Astrocyte (in vitro differentiated cells and primary cell): ENCODE data around the gene CDC42BPA. TPM values are rescaled to one million over a fixed set of nuclear protein-coding genes. Genes with fewer than 3 reads are reported as not detected.

Experiments
- DNase-seq: peaks from one replicate; pipeline ENCODE4 v3.0.0-alpha.2; 2010; ENCODE audit warnings: low read depth
- FAIRE-seq: peaks from 2 replicates; lab custom pipeline; 2011; peaks lifted over from hg19 to GRCh38; lab: Jason Lieb, UNC
- H2AFZ ChIP-seq: 2 replicates; pipeline ENCODE4 v1.6.0; 2012; ENCODE audit warnings: low read depth, low read length, inconsistent platforms
- H3K27ac ChIP-seq: 2 replicates; pipeline ENCODE4 v1.5.1; 2011; ENCODE audit warnings: low read depth, low read length, inconsistent platforms
- H3K27me3 ChIP-seq: 2 replicates; pipeline ENCODE4 v1.6.0; 2011; ENCODE audit warnings: low read length, inconsistent platforms; ENCODE audit not compliant: insufficient read depth
- H3K36me3 ChIP-seq: 2 replicates; pipeline ENCODE4 v1.5.1; 2011; ENCODE audit warnings: low read length, inconsistent platforms; ENCODE audit not compliant: insufficient read depth
- H3K4me1 ChIP-seq: 2 replicates; pipeline ENCODE4 v1.5.1; 2011; ENCODE audit warnings: low read length, inconsistent platforms; ENCODE audit not compliant: insufficient read depth
- H3K4me2 ChIP-seq: 2 replicates; pipeline ENCODE4 v1.6.0; 2012; ENCODE audit warnings: low read length, inconsistent platforms
- H3K4me3 ChIP-seq: 2 replicates; pipeline ENCODE4 v1.5.1; 2011; ENCODE audit warnings: low read depth, mild to moderate bottlenecking, low read length, inconsistent platforms; ENCODE audit not compliant: insufficient read depth
- H3K79me2 ChIP-seq: 2 replicates; pipeline ENCODE4 v1.6.0; 2012; ENCODE audit warnings: mild to moderate bottlenecking, low read length, inconsistent platforms; ENCODE audit not compliant: insufficient read depth
- H3K9ac ChIP-seq: 2 replicates; pipeline ENCODE4 v1.6.0; 2012; ENCODE audit warnings: mild to moderate bottlenecking, low read length, inconsistent platforms
- H3K9me3 ChIP-seq: 2 replicates; pipeline ENCODE4 v1.5.1; 2012; ENCODE audit warnings: low read depth, mild to moderate bottlenecking, low read length, inconsistent platforms; ENCODE audit not compliant: insufficient read depth
- H4K20me1 ChIP-seq: 2 replicates; pipeline ENCODE4 v1.6.0; 2012; ENCODE audit warnings: low read length, inconsistent platforms; ENCODE audit not compliant: insufficient read depth
- H3K27ac Mint-ChIP-seq: one replicate; pipeline ENCODE4 v1.8.0; 2021; ENCODE audit warnings: mild to moderate bottlenecking, mixed read lengths; ENCODE audit not compliant: unreplicated experiment
- H3K27me3 Mint-ChIP-seq: one replicate; pipeline ENCODE4 v1.8.0; 2021; ENCODE audit warnings: low read depth, mixed read lengths; ENCODE audit not compliant: unreplicated experiment
- H3K36me3 Mint-ChIP-seq: one replicate; pipeline ENCODE4 v1.8.0; 2021; ENCODE audit warnings: low read depth, mixed read lengths; ENCODE audit not compliant: unreplicated experiment
- H3K4me1 Mint-ChIP-seq: one replicate; pipeline ENCODE4 v1.8.0; 2021; ENCODE audit warnings: low read depth, mixed read lengths; ENCODE audit not compliant: unreplicated experiment
- H3K4me3 Mint-ChIP-seq: one replicate; pipeline ENCODE4 v1.8.0; 2021; ENCODE audit warnings: mild to moderate bottlenecking, moderate library complexity, mixed read lengths; ENCODE audit not compliant: unreplicated experiment
- H3K9me3 Mint-ChIP-seq: one replicate; pipeline ENCODE4 v1.8.0; 2021; ENCODE audit warnings: mild to moderate bottlenecking, mixed read lengths; ENCODE audit not compliant: unreplicated experiment
- CTCF ChIP-seq: IDR thresholded peaks from 2 replicates; pipeline ENCODE4 v1.5.1; 2011; ENCODE audit warnings: low read depth, mild to moderate bottlenecking, inconsistent platforms, low read length, moderate library complexity; ENCODE audit not compliant: insufficient read depth
- EZH2 ChIP-seq: IDR thresholded peaks from 2 replicates; pipeline ENCODE4 v1.6.1; 2012; ENCODE audit warnings: mild to moderate bottlenecking, low read length, inconsistent platforms; ENCODE audit not compliant: insufficient read depth
- total RNA-seq: library from RNA; stranded (reverse); gene quantifications from 2 replicates; pipeline ENCODE4 v1.2.1, GENCODE V29; 2021

The CDC42BPA gene
- total RNA-seq, 1 donor from 2014 or later = 34.5 TPM

DNA sequence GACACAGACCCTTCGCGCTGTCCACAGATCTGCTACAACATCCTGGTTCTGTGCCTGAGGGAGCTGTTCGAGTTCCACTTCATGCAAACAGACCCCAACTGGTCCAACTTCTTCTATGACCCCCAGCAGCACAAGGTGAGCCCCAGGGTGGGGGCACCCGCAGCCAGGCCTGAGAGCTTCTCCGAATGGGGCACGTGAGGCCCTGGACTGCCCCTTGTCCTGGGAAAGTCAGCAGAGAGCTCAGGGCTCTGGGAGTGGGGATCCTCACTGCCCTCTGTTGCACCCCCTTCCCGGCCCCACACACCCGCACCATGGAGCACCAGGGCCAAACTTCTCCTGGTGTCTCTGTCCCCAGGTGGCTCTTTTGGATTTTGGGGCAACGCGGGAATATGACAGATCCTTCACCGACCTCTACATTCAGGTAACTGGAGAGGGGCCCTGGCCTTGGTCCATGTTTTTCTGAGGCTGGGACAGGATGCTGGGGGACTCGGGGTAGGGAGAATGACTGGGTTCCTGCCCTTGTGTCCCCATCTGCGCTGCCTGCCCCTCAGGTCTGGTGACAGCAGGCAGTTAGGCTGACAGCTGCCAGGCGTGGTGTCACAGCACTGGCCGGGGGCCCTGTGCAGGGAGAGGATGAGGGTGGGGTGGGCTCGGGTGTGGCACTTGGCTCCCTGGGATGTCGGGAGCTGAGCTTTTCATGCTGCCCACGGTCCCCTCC, 333.6 kb downstream of the CDC42BPA start:
- Histone ChIP-seq H3K36me3 (no peaks in the 10 kb centered on the region), H3K4me1 (no peaks in the 10 kb centered on the region), H3K9ac (no peak overlapping the region), H3K27ac (no peak overlapping the region), H4K20me1 (no peaks in the 10 kb centered on the region), H3K27me3 (no peaks in the 10 kb centered on the region), H3K9me3 (no peaks in the 10 kb centered on the region), H2AFZ (no peak overlapping the region), H3K79me2 (no peaks in the 10 kb centered on the region), H3K4me3 (no peak overlapping the region), H3K4me2 (no peak overlapping the region)
- no peak for FAIRE-seq
- TF ChIP-seq EZH2 (no peak), CTCF (no peak)
- no peak overlapping the region for H3K4me3 Mint-ChIP-seq
- no peaks in the 10 kb centered on the region for H3K27me3 Mint-ChIP-seq
- no peaks in the 10 kb centered on the region for H3K9me3 Mint-ChIP-seq
- DNase-seq = no peak
- no peak overlapping the region for H3K27ac Mint-ChIP-seq
- peaks cover 9% of the 10 kb centered on the region for H3K36me3 Mint-ChIP-seq
- H3K4me1 Mint-ChIP-seq = peaks cover 12% of the 10 kb centered on the region

- H3K4me1 Mint-ChIP-seq = peaks cover 9% of the 10 kb centered on the region
- no peaks in the 10 kb centered on the region for H3K36me3 ChIP-seq
- H3K27me3 ChIP-seq = no peaks in the 10 kb centered on the region
- FAIRE-seq (no peak), DNase-seq (no peak)
- H3K79me2 ChIP-seq = no peaks in the 10 kb centered on the region
- no peaks in the 10 kb centered on the region for H4K20me1 ChIP-seq
- H3K9ac ChIP-seq = no peak overlapping the region
- H3K27ac ChIP-seq = no peak overlapping the region
- no peaks in the 10 kb centered on the region for H3K9me3 ChIP-seq
- H3K4me2 ChIP-seq = no peak overlapping the region
- no peaks in the 10 kb centered on the region for H3K9me3 Mint-ChIP-seq
- no peak for TF ChIP-seq CTCF
- no peak for TF ChIP-seq EZH2
- H3K4me1 ChIP-seq = no peaks in the 10 kb centered on the region
- H3K27me3 Mint-ChIP-seq = no peaks in the 10 kb centered on the region
- H3K36me3 Mint-ChIP-seq = peaks cover 9% of the 10 kb centered on the region
- no peak overlapping the region for H3K4me3 Mint-ChIP-seq
- no peak overlapping the region for H2AFZ ChIP-seq
- no peak overlapping the region for H3K4me3 ChIP-seq
- no peak overlapping the region for H3K27ac Mint-ChIP-seq
These were observed 334.3 kb downstream of the CDC42BPA start for GRCh38 chr1:226983992-226984364.
